WTC11 (cell line): Measurements from ENCODE around the gene SLC25A17. TPM values are rescaled to one million over a fixed set of nuclear protein-coding genes. Genes with fewer than 3 reads are reported as not detected.
"Not testable (repeated sequence)": the region's sequence is repeated elsewhere in the genome, so short reads cannot be mapped to it uniquely, and the experiment has no call there.

Experiments
- ATAC-seq: fragments of 200-7000 bp; cut with Tn5 transposase; 2 replicates; pipeline ENCODE4 v1.10.0; 2021; ENCODE audit warnings: mild to moderate bottlenecking, moderate library complexity
- CTCF ChIA-PET: fragments of 300-600 bp; sonication (Branson Sonifier 250); formaldehyde crosslinking; loops from one replicate; lab custom pipeline; 2021; ENCODE audit warnings: antibody characterized with exemption; lab: Charles Lee
- POLR2A ChIA-PET: fragments of 350-600 bp; sonication (Branson Sonifier 250); formaldehyde crosslinking; loops from one replicate; lab custom pipeline; 2021; ENCODE audit warnings: antibody characterized with exemption; lab: Charles Lee
- DNase-seq: peaks from one replicate; pipeline ENCODE4 v3.0.0; 2021; ENCODE audit warnings: low spot score
- H3K27ac Mint-ChIP-seq: 2 replicates; pipeline ENCODE4 v1.8.0; 2021; ENCODE audit warnings: mixed read lengths
- H3K27me3 Mint-ChIP-seq: 2 replicates; pipeline ENCODE4 v1.8.0; 2021; ENCODE audit warnings: low read depth, mild to moderate bottlenecking, moderate library complexity, mixed read lengths
- H3K36me3 Mint-ChIP-seq: 2 replicates; pipeline ENCODE4 v1.8.0; 2021; ENCODE audit warnings: mixed read lengths
- H3K4me1 Mint-ChIP-seq: 2 replicates; pipeline ENCODE4 v1.8.0; 2022; ENCODE audit warnings: mixed read lengths
- H3K4me3 Mint-ChIP-seq: 2 replicates; pipeline ENCODE4 v1.8.0; 2021; ENCODE audit warnings: mild to moderate bottlenecking, moderate library complexity, mixed read lengths
- H3K9me3 Mint-ChIP-seq: 2 replicates; pipeline ENCODE4 v1.8.0; 2021; ENCODE audit warnings: mixed read lengths
- CBFB ChIP-seq: sonication (generic); formaldehyde crosslinking; IDR thresholded peaks from 2 replicates; pipeline ENCODE4 v1.8.1; 2022; ENCODE audit warnings: mild to moderate bottlenecking, low read depth, missing genetic modification reagents
- CREB1 ChIP-seq: sonication (generic); formaldehyde crosslinking; IDR thresholded peaks from 2 replicates; pipeline ENCODE4 v1.8.0; 2023; ENCODE audit warnings: mild to moderate bottlenecking, missing genetic modification reagents
- ESRRA ChIP-seq: sonication (generic); formaldehyde crosslinking; IDR thresholded peaks from 2 replicates; pipeline ENCODE4 v1.8.1; 2022; ENCODE audit warnings: mild to moderate bottlenecking, missing genetic modification reagents, borderline replicate concordance
- IRF2 ChIP-seq: sonication (generic); formaldehyde crosslinking; IDR thresholded peaks from 2 replicates; pipeline ENCODE4 v1.8.0; 2022; ENCODE audit warnings: low read depth, missing genetic modification reagents, borderline replicate concordance
- MXD4 ChIP-seq: fragments of 250-450 bp; sonication (Bioruptor Pico); IDR thresholded peaks from 2 replicates; pipeline ENCODE4 v1.8.0; 2021; ENCODE audit warnings: mild to moderate bottlenecking, moderate library complexity, borderline replicate concordance
- TEAD4 ChIP-seq: sonication (generic); formaldehyde crosslinking; IDR thresholded peaks from 2 replicates; pipeline ENCODE4 v1.8.0; 2022; ENCODE audit warnings: mild to moderate bottlenecking, missing genetic modification reagents
- ZNF121 ChIP-seq: sonication (generic); formaldehyde crosslinking; IDR thresholded peaks from 2 replicates; pipeline ENCODE4 v1.8.0; 2023; ENCODE audit warnings: missing genetic modification reagents
- ZNF219 ChIP-seq: sonication (generic); formaldehyde crosslinking; IDR thresholded peaks from 2 replicates; pipeline ENCODE4 v1.8.0; 2023; ENCODE audit warnings: missing genetic modification reagents, mild to moderate bottlenecking, borderline replicate concordance
- ZNF416 ChIP-seq: fragments of 250-450 bp; sonication (Bioruptor Pico); IDR thresholded peaks from 2 replicates; pipeline ENCODE4 v1.9.0; 2021; ENCODE audit warnings: mild to moderate bottlenecking, inconsistent platforms
- total RNA-seq: library from RNA; stranded (reverse); gene quantifications from 3 replicates; pipeline ENCODE4 v1.2.3, GENCODE V29; 2021
- TF ChIP-seq, protein P1 (sequence below): sonication (generic); formaldehyde crosslinking; IDR thresholded peaks from 2 replicates; pipeline ENCODE4 v1.8.0; 2022; ENCODE audit warnings: missing genetic modification reagents
- TF ChIP-seq, protein P2 (sequence below): sonication (generic); formaldehyde crosslinking; IDR thresholded peaks from 2 replicates; pipeline ENCODE4 v1.8.1; 2023; ENCODE audit warnings: mild to moderate bottlenecking, missing genetic modification reagents
- TF ChIP-seq, protein P3 (sequence below): sonication (generic); formaldehyde crosslinking; IDR thresholded peaks from 2 replicates; pipeline ENCODE4 v1.8.1; 2022; ENCODE audit warnings: low read depth, mild to moderate bottlenecking, moderate library complexity, missing genetic modification reagents, borderline replicate concordance
- TF ChIP-seq, protein P4 (sequence below): sonication (generic); formaldehyde crosslinking; IDR thresholded peaks from 2 replicates; pipeline ENCODE4 v1.8.0; 2022; ENCODE audit warnings: mild to moderate bottlenecking, missing genetic modification reagents
- TF ChIP-seq, protein P5 (sequence below): sonication (generic); formaldehyde crosslinking; IDR thresholded peaks from 2 replicates; pipeline ENCODE4 v1.8.1; 2022; ENCODE audit warnings: missing genetic modification reagents, borderline replicate concordance
- TF ChIP-seq, protein P6 (sequence below): fragments of 250-450 bp; sonication (Bioruptor Pico); IDR thresholded peaks from 2 replicates; pipeline ENCODE4 v1.9.0; 2021; ENCODE audit warnings: mild to moderate bottlenecking

The SLC25A17 gene
- total RNA-seq, 1 experiment from 2014 or later, result 29.6 TPM

DNA sequence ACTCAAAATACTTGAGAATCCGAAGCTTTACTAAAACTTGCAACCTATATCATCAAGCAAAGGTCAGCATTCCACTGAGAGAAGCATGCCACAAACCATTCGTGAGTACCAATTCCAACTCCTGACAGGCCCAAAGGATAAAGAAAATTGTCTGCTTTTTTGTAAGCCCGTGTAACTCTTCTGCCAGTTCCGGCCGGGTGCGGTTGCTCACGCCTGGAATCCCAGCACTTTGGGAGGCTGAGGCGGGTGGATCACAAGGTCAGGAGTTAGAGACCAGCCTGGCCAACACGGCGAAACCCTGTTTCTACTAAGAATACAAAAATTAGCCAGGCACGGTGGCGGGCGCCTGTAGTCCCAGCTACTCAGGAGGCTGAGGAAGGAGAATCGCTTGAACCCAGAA, 37.4 kb downstream of the SLC25A17 start:
- H3K9me3 Mint-ChIP-seq, H3K4me3 Mint-ChIP-seq, H3K4me1 Mint-ChIP-seq, DNase-seq, ATAC-seq, POLR2A ChIA-PET, H3K27me3 Mint-ChIP-seq, H3K27ac Mint-ChIP-seq: not testable (repeated sequence)
- peaks cover 20% of the 10 kb centered on the region for H3K36me3 Mint-ChIP-seq
- CTCF ChIA-PET, result interaction anchor here (1.8 kb wide), 1 partner anchor 99 kb away, joined by 6 read pairs; no protein-coding TSS in a partner anchor

DNA sequence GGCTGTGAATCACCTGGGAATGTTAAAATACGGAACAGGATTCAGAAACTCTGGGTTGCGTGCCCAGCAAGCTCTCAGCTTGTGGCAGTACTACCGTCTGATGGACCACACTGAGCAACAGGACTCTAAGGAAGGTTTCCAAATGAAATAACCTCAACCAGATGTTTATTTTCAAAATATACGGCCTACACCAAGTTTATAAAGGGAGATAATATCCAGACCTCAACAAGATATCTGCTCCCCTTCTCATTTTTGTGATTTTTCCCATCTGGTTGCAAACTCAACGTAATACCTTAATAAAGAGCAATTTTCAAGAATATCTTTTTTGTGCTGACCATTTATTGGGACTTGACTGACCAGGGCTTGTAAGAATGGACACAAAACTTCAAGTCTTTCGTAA, 49.4 kb downstream of the SLC25A17 start:
- no peak for DNase-seq
- ATAC-seq, result no peak
- Mint-ChIP-seq H3K9me3 (no peaks in the 10 kb centered on the region), H3K4me3 (no peak overlapping the region), H3K27ac (no peak overlapping the region; the same call in 1 of the 2 replicates), H3K36me3 (peaks cover 30% of the 10 kb centered on the region), H3K27me3 (no peaks in the 10 kb centered on the region), H3K4me1 (no peaks in the 10 kb centered on the region)
- CTCF ChIA-PET, result no interaction called here
- no peak for TF ChIP-seq ZNF416 (CRISPR knock-in tag)
- TF ChIP-seq, protein P1, sequence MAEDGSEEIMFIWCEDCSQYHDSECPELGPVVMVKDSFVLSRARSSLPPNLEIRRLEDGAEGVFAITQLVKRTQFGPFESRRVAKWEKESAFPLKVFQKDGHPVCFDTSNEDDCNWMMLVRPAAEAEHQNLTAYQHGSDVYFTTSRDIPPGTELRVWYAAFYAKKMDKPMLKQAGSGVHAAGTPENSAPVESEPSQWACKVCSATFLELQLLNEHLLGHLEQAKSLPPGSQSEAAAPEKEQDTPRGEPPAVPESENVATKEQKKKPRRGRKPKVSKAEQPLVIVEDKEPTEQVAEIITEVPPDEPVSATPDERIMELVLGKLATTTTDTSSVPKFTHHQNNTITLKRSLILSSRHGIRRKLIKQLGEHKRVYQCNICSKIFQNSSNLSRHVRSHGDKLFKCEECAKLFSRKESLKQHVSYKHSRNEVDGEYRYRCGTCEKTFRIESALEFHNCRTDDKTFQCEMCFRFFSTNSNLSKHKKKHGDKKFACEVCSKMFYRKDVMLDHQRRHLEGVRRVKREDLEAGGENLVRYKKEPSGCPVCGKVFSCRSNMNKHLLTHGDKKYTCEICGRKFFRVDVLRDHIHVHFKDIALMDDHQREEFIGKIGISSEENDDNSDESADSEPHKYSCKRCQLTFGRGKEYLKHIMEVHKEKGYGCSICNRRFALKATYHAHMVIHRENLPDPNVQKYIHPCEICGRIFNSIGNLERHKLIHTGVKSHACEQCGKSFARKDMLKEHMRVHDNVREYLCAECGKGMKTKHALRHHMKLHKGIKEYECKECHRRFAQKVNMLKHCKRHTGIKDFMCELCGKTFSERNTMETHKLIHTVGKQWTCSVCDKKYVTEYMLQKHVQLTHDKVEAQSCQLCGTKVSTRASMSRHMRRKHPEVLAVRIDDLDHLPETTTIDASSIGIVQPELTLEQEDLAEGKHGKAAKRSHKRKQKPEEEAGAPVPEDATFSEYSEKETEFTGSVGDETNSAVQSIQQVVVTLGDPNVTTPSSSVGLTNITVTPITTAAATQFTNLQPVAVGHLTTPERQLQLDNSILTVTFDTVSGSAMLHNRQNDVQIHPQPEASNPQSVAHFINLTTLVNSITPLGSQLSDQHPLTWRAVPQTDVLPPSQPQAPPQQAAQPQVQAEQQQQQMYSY (CRISPR knock-in tag), result no peak
- TF ChIP-seq MXD4 (CRISPR knock-in tag), result no peak
- TF ChIP-seq TEAD4 (CRISPR knock-in tag), result no peak
- TF ChIP-seq CBFB, result no peak
- TF ChIP-seq, protein P2, sequence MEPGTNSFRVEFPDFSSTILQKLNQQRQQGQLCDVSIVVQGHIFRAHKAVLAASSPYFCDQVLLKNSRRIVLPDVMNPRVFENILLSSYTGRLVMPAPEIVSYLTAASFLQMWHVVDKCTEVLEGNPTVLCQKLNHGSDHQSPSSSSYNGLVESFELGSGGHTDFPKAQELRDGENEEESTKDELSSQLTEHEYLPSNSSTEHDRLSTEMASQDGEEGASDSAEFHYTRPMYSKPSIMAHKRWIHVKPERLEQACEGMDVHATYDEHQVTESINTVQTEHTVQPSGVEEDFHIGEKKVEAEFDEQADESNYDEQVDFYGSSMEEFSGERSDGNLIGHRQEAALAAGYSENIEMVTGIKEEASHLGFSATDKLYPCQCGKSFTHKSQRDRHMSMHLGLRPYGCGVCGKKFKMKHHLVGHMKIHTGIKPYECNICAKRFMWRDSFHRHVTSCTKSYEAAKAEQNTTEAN, result no peak
- POLR2A ChIA-PET, result no interaction called here

DNA sequence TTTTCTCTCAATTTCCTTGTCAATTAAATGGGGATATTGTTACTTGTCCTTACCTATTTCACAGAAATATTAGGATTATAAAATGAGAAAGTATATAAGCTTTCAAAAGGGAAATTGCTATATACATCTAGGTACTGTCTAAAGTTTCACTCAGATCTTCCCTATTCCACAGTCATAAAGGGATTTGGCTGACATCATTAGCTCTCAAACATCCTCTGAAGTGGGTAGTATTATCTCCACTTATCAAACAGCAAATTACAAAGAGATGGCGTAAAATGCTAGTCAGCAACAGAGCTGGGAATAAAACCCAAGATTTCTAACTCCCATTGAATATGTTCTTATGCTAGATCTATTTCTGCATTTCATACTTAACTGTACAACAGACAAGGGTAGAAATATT, 50.9 kb downstream of the SLC25A17 start:
- ATAC-seq, result no peak
- H3K9me3 Mint-ChIP-seq, result no peaks in the 10 kb centered on the region
- TF ChIP-seq ESRRA (CRISPR knock-in tag), result no peak
- TF ChIP-seq, protein P3, sequence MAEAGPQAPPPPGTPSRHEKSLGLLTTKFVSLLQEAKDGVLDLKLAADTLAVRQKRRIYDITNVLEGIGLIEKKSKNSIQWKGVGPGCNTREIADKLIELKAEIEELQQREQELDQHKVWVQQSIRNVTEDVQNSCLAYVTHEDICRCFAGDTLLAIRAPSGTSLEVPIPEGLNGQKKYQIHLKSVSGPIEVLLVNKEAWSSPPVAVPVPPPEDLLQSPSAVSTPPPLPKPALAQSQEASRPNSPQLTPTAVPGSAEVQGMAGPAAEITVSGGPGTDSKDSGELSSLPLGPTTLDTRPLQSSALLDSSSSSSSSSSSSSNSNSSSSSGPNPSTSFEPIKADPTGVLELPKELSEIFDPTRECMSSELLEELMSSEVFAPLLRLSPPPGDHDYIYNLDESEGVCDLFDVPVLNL (CRISPR knock-in tag), result no peak
- TF ChIP-seq MXD4 (CRISPR knock-in tag), result no peak
- TF ChIP-seq, protein P4, sequence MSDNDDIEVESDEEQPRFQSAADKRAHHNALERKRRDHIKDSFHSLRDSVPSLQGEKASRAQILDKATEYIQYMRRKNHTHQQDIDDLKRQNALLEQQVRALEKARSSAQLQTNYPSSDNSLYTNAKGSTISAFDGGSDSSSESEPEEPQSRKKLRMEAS (CRISPR knock-in tag), result no peak
- no peak overlapping the region for H3K27ac Mint-ChIP-seq
- no peak for DNase-seq
- ChIA-PET POLR2A (no interaction called here), CTCF (interaction anchor here (0.5 to 1.3 kb wide), 3 partner anchors 8 to 333 kb away, joined by 3 to 5 read pairs (median 4); no protein-coding TSS in a partner anchor)
- no peaks in the 10 kb centered on the region for H3K4me1 Mint-ChIP-seq
- no peak overlapping the region for H3K4me3 Mint-ChIP-seq
- H3K36me3 Mint-ChIP-seq, result peaks cover 22% of the 10 kb centered on the region
- H3K27me3 Mint-ChIP-seq, result no peaks in the 10 kb centered on the region

DNA sequence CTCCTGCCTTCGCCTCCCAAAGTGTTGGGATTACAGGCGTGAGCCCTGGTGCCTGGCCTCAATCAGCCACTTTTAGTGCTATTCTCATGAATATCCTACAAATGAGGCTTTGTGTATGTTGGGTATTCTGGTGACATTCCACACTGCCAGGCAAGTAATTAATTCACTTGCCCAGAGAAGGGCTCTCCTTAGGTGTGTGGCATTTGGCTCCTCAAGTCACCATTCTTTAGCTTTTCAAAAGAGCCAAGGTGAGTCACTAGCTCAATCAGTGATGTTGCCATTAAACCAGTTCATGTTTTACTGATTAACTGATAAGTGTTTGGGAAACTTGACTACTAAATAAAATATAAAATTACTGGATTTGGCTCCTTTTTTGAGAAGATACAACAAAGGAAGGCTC, 52.2 kb downstream of the SLC25A17 start:
- Mint-ChIP-seq H3K27ac (no peak overlapping the region), H3K4me3 (no peak overlapping the region), H3K9me3 (no peaks in the 10 kb centered on the region), H3K36me3 (peaks cover 19% of the 10 kb centered on the region), H3K27me3 (no peaks in the 10 kb centered on the region), H3K4me1 (no peaks in the 10 kb centered on the region)
- POLR2A ChIA-PET, result interaction anchor here (0.5 kb wide), 1 partner anchor 783 kb away, joined by 4 read pairs; no protein-coding TSS in a partner anchor
- CTCF ChIA-PET, result interaction anchor here (0.7 to 1.8 kb wide), 6 partner anchors 18 to 132 kb away, joined by 3 to 11 read pairs (median 3); no protein-coding TSS in a partner anchor
- DNase-seq, result no peak
- ATAC-seq, result no peak
- TF ChIP-seq IRF2 (CRISPR knock-in tag) (no peak), CREB1 (no peak), ZNF219 (CRISPR knock-in tag) (no peak), ZNF121 (CRISPR knock-in tag) (peak; percentile 68; the same call in 1 of the 2 replicates)
- TF ChIP-seq, protein P5, sequence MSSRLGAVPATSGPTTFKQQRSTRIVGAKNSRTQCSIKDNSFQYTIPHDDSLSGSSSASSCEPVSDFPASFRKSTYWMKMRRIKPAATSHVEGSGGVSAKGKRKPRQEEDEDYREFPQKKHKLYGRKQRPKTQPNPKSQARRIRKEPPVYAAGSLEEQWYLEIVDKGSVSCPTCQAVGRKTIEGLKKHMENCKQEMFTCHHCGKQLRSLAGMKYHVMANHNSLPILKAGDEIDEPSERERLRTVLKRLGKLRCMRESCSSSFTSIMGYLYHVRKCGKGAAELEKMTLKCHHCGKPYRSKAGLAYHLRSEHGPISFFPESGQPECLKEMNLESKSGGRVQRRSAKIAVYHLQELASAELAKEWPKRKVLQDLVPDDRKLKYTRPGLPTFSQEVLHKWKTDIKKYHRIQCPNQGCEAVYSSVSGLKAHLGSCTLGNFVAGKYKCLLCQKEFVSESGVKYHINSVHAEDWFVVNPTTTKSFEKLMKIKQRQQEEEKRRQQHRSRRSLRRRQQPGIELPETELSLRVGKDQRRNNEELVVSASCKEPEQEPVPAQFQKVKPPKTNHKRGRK (CRISPR knock-in tag), result no peak
- TF ChIP-seq, protein P1 (CRISPR knock-in tag), result no peak
- TF ChIP-seq, protein P6, sequence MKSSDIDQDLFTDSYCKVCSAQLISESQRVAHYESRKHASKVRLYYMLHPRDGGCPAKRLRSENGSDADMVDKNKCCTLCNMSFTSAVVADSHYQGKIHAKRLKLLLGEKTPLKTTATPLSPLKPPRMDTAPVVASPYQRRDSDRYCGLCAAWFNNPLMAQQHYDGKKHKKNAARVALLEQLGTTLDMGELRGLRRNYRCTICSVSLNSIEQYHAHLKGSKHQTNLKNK (CRISPR knock-in tag), result no peak
